ENCODE measurements around the gene ARHGAP45. TPM values are rescaled to one million over a fixed set of nuclear protein-coding genes. Genes with fewer than 3 reads are reported as not detected.

Gene ARHGAP45
- total RNA-seq, 4 donors from 2014 or later, result 28.4 to 66.9 (median 38.6) TPM

DNA sequence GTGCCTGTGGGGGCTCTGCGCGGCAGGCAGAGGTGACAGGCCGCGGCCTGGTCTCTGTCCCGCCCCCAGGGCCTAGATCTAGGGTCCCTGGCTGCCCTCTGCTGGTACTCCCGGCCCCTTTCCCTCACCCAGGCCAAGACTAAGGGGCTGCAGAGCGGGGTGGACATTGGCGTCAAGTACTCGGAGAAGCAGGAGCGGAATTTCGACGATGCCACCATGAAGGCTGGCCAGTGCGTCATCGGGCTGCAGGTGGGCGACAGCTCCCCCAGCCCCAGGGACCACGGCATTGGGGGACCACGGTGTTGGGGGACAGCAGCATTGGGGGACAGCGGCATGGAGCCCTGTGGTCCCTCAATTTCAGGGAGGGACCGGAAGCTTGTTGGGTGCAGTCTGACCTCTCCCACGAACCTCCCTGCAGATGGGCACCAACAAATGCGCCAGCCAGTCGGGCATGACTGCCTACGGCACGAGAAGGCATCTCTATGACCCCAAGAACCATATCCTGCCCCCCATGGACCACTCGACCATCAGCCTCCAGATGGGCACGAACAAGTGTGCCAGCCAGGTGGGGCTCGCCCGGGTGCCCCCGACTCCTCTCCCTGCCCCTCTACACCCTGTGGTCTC is 30.9 kb upstream of the ARHGAP45 start:
- H3K9me3 ChIP-seq, result no peaks in the 10 kb centered on the region
- H3K36me3 ChIP-seq, result peaks cover 0 to 48% (median 9%) of the 10 kb centered on the region in 3 donors
- H3K4me1 ChIP-seq, result peaks cover 0 to 35% (median 18%) of the 10 kb centered on the region in 4 donors
- WGBS, 2 donors, result 84 to 88% methylated on average over 29 of the region's 29 CpGs
- H3K27me3 ChIP-seq, result peaks cover 0 to 1% of the 10 kb centered on the region in 2 donors
- TF ChIP-seq EP300 (IDR thresholded peaks at IDR 0.05) (no peak), POLR2A (IDR thresholded peaks at IDR 0.05) (no peak)
- TF ChIP-seq, protein P1, sequence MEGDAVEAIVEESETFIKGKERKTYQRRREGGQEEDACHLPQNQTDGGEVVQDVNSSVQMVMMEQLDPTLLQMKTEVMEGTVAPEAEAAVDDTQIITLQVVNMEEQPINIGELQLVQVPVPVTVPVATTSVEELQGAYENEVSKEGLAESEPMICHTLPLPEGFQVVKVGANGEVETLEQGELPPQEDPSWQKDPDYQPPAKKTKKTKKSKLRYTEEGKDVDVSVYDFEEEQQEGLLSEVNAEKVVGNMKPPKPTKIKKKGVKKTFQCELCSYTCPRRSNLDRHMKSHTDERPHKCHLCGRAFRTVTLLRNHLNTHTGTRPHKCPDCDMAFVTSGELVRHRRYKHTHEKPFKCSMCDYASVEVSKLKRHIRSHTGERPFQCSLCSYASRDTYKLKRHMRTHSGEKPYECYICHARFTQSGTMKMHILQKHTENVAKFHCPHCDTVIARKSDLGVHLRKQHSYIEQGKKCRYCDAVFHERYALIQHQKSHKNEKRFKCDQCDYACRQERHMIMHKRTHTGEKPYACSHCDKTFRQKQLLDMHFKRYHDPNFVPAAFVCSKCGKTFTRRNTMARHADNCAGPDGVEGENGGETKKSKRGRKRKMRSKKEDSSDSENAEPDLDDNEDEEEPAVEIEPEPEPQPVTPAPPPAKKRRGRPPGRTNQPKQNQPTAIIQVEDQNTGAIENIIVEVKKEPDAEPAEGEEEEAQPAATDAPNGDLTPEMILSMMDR (IDR thresholded peaks at IDR 0.05), result no peak
- no peak for DNase-seq (ENCODE audit: low spot score in 2 of 2)
- H3K27ac ChIP-seq, result no peak overlapping the region
- H3K4me3 ChIP-seq, result no peak overlapping the region

DNA sequence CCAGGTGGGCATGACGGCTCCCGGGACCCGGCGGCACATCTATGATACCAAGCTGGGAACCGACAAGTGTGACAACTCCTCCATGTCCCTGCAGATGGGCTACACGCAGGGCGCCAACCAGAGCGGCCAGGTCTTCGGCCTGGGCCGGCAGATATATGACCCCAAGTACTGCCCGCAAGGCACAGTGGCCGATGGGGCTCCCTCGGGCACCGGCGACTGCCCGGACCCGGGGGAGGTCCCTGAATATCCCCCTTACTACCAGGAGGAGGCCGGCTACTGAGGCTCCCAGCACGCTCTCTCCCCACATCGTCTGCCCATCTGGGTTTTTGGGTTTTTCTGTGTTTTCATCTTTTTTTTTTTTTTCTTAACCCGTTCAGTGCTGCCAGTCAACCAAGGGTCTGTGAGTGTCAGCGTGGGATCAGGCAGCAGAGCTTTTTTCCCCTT is 29.3 kb upstream of the ARHGAP45 start:
- H3K9me3 ChIP-seq, result no peaks in the 10 kb centered on the region
- H3K27me3 ChIP-seq, result peaks cover 0 to 17% of the 10 kb centered on the region in 2 donors
- DNase-seq (ENCODE audit: low spot score in 2 of 2), result no peak
- H3K36me3 ChIP-seq, result peaks cover 0 to 36% (median 5%) of the 10 kb centered on the region in 3 donors
- WGBS, 2 donors, result 75 to 76% methylated on average over 22 of the region's 22 CpGs
- H3K4me1 ChIP-seq, result peaks cover 0 to 50% (median 25%) of the 10 kb centered on the region in 4 donors
- H3K27ac ChIP-seq, result peak overlapping the region in 1 of 4 donors; percentile 52
- no peak for TF ChIP-seq EP300 (IDR thresholded peaks at IDR 0.05)
- TF ChIP-seq, protein P1 (IDR thresholded peaks at IDR 0.05), result no peak
- TF ChIP-seq POLR2A (IDR thresholded peaks at IDR 0.05), result no peak
- H3K4me3 ChIP-seq, result no peak overlapping the region

GRCh38 chr19:1038978-1039645 is 27.9 kb upstream of the ARHGAP45 start:
- Histone ChIP-seq H3K4me3 (peak overlapping the region in 2 of 4 donors; percentile 54 to 59), H3K36me3 (peaks cover 0 to 29% (median 0%) of the 10 kb centered on the region in 3 donors), H3K9me3 (no peaks in the 10 kb centered on the region), H3K4me1 (peaks cover 0 to 55% (median 25%) of the 10 kb centered on the region in 4 donors), H3K27ac (peak overlapping the region in 1 of 4 donors; percentile 7), H3K27me3 (peaks cover 0 to 25% of the 10 kb centered on the region in 2 donors)
- no peak for DNase-seq (ENCODE audit: low spot score in 2 of 2)
- WGBS, 2 donors, result 59 to 62% methylated on average over 22 of the region's 22 CpGs
- TF ChIP-seq EP300 (IDR thresholded peaks at IDR 0.05) (no peak), POLR2A (IDR thresholded peaks at IDR 0.05) (no peak)
- TF ChIP-seq, protein P1 (IDR thresholded peaks at IDR 0.05), result no peak

DNA sequence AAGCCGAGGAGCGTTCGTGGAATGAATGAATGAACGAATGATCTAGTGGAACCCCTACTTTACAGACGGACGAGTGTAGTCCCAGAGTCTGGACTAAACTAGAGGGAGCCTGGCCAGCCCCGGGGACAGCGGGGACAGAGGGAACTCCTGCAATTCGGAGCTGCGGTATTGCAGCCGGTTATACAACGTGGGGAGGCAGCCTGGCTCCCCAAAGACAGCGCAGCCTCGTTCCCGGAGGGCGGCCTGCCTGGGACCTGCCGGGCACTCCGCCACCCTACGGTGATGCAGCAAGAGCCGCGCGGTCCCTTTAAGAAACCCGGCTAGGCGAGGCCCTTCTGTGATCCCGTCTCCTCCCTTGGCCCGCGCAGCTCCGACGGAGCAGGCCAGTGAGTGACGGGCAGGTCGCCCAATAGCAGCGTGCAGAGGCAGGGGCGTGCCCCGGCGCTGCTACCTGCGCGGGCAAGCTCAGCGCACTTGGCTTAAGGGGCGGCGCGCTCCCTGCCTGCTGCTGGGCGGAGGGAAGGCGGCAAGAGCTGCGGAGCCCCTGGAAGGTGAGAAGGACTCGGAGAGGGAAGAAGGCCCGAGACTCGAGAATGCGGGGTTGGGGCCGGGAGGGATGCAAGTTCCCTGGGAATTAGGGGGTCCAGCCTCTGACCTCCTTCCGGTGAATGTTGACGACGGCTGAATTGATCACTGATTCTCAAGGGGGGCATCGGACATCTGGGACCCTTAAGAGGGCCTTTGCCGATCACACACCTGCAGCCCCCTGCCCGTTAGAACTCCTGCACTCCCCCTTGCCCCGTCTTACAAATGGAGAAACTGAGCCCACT is 27.1 kb upstream of the ARHGAP45 start, which contains the start of gene ABCA7:
ABCA7 (plus strand) TSS at position 462 of the 830 bp plus-strand sequence. CDS start 1,255 bp downstream, outside the sequence.
- TF ChIP-seq, protein P1 (IDR thresholded peaks at IDR 0.05), result peak in 1 of 5 experiments; percentile 38
- TF ChIP-seq POLR2A (IDR thresholded peaks at IDR 0.05) (peak in 1 of 2 donors; percentile 30), EP300 (IDR thresholded peaks at IDR 0.05) (peak in 1 of 2 donors; percentile 76)
- Histone ChIP-seq H3K4me3 (peak within 1 kb of the TSS; percentile 28 to 59 (median 55)), H3K36me3 (peaks cover 0 to 29% (median 0%) of the 10 kb centered on the region in 3 donors), H3K27me3 (peaks cover 0 to 25% of the 10 kb centered on the region in 2 donors), H3K4me1 (peaks cover 0 to 55% (median 25%) of the 10 kb centered on the region in 4 donors), H3K9me3 (no peaks in the 10 kb centered on the region), H3K27ac (peak within 1 kb of the TSS in 2 of 4 donors; percentile 40 to 70)
- DNase-seq (ENCODE audit: low spot score in 2 of 2), result peak; percentile 91 to 94
- WGBS, 2 donors, result 2 to 5% methylated on average over 20 to 34 of the region's 56 CpGs

All from tibial nerve (tissue), 4 donors.